ENCODE data around the gene CHST12. TPM values are rescaled to one million over a fixed set of nuclear protein-coding genes. Genes with fewer than 3 reads are reported as not detected.

Gene CHST12
- total RNA-seq, 1 experiment from 2014 or later: 19.3 TPM

DNA sequence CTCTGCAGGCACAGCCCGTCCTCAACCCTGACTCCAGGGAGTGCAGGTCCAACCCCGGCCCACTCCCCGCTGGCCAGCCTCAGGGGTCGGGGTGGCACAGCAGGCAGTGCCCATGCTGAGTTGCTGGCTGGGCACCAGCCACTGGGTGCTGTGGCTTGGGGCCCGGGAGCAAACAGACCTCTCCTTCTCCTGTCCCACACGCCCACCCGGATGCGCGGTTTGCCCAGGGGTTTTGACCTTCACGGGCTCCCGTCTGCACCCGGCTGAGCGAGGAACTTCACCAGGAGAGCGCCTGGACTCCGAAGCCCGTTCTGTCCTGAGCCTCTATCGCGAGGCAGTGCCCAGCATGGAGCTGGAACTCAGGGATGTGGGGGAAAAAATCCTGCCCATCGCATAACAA is 75.4 kb downstream of the CHST12 start:
- Histone ChIP-seq H3K27ac (ENCODE audit: insufficient read length, low read depth, low read length) (no peak overlapping the region), H3K23me2 (ENCODE audit: insufficient read length, low read depth, low read length, poor library complexity, severe bottlenecking) (no peaks in the 10 kb centered on the region), H3K79me1 (ENCODE audit: insufficient read depth, low read depth, low read length, poor library complexity, severe bottlenecking) (no peaks in the 10 kb centered on the region), H2AK5ac (ENCODE audit: insufficient read length, low read length) (no peak overlapping the region), H4K20me1 (ENCODE audit: control insufficient read depth, insufficient read depth, insufficient read length) (no peaks in the 10 kb centered on the region), H3K4ac (ENCODE audit: low read depth, low read length) (no peak overlapping the region), H2BK20ac (ENCODE audit: low read depth, low read length, poor library complexity, severe bottlenecking) (no peak overlapping the region), H3K9me3 (ENCODE audit: control insufficient read depth, low read depth, low read length) (no peaks in the 10 kb centered on the region), H2BK15ac (ENCODE audit: low read depth, low read length) (no peak overlapping the region), H3K27me3 (ENCODE audit: insufficient read depth, low read length) (no peaks in the 10 kb centered on the region), H3K4me2 (ENCODE audit: insufficient read depth, insufficient read length, low read length) (no peak overlapping the region), H2BK12ac (ENCODE audit: insufficient read length, low read depth, low read length) (no peak overlapping the region), H3K79me2 (ENCODE audit: insufficient read depth, low read length) (no peaks in the 10 kb centered on the region), H3T11ph (ENCODE audit: low read length) (no peak overlapping the region), H3K23ac (ENCODE audit: insufficient read length, low read depth, low read length) (no peak overlapping the region), H4K5ac (ENCODE audit: insufficient read length, low read depth, low read length) (no peak overlapping the region), H3K18ac (ENCODE audit: insufficient read length, low read depth, low read length) (no peak overlapping the region), H3K14ac (ENCODE audit: insufficient read depth, low read length) (no peak overlapping the region), H2AFZ (ENCODE audit: low read length) (no peak overlapping the region), H3K56ac (ENCODE audit: insufficient read length, low read depth, low read length) (no peak overlapping the region), H4K8ac (replicated peaks; ENCODE audit: insufficient read length, low read depth, low read length) (no peak overlapping the region), H2BK120ac (ENCODE audit: low read depth, low read length, poor library complexity, severe bottlenecking) (no peak overlapping the region), H2BK5ac (ENCODE audit: insufficient read length, low read length) (no peak overlapping the region), H4K91ac (ENCODE audit: insufficient read length, low read depth, low read length) (no peak overlapping the region), H3K4me1 (ENCODE audit: insufficient read depth, low read length) (no peaks in the 10 kb centered on the region; the same call in 1 of the 2 replicates), H3K9ac (ENCODE audit: extremely low read depth, insufficient read length, low read length) (no peak overlapping the region)
- Mint-ChIP-seq H3K27me3 (ENCODE audit: low read depth) (peaks cover 9% of the 10 kb centered on the region), H3K4me3 (no peak overlapping the region; a peak in 1 of 5 replicates), H3K36me3 (ENCODE audit: insufficient read depth in 1 of 3, low read depth in 3 of 3) (no peaks in the 10 kb centered on the region), H3K9me3 (peaks cover 4 to 6% of the 10 kb centered on the region in 2 experiments; a peak in 4 of 5 replicates), H3K27ac (no peak overlapping the region; a peak in 1 of 7 replicates), H3K4me1 (peaks cover 9 to 17% of the 10 kb centered on the region in 2 experiments)
- peak; percentile 24 for DNase-seq
- WGBS (ENCODE audit: extremely low coverage, insufficient read length, low lambda C conversion rate): no CpG with 5 or more reads among the region's 19 CpGs
- TF ChIP-seq, protein P1, sequence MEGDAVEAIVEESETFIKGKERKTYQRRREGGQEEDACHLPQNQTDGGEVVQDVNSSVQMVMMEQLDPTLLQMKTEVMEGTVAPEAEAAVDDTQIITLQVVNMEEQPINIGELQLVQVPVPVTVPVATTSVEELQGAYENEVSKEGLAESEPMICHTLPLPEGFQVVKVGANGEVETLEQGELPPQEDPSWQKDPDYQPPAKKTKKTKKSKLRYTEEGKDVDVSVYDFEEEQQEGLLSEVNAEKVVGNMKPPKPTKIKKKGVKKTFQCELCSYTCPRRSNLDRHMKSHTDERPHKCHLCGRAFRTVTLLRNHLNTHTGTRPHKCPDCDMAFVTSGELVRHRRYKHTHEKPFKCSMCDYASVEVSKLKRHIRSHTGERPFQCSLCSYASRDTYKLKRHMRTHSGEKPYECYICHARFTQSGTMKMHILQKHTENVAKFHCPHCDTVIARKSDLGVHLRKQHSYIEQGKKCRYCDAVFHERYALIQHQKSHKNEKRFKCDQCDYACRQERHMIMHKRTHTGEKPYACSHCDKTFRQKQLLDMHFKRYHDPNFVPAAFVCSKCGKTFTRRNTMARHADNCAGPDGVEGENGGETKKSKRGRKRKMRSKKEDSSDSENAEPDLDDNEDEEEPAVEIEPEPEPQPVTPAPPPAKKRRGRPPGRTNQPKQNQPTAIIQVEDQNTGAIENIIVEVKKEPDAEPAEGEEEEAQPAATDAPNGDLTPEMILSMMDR (conservative IDR thresholded peaks at IDR 0.05): no peak

Measured in H9 (cell line).